ENCODE data around the gene PEAR1.

DNA sequence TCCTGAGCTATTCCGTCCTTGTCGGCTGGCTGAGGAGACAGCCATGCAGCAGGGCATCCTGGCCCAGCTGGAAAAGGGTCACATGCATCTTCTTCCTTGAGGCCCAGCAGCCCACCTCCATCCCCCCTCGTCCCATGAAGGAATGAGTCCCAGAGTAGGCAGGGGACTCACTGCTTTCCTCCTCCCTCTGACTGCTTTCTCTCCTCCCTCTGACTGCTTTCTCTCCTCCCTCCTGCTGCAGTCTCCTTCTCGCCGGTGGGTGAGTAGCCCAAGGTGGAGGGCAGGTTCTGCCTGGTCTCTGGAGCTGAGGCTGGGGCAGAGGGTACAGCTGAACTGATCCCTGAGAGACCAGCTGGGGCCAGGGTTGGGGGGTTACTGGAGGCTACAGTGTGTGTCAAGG, 19.4 kb upstream of the PEAR1 start:
- TF ChIP-seq POLR2A (IDR thresholded peaks at IDR 0.05): no peak
- TF ChIP-seq, protein P1, sequence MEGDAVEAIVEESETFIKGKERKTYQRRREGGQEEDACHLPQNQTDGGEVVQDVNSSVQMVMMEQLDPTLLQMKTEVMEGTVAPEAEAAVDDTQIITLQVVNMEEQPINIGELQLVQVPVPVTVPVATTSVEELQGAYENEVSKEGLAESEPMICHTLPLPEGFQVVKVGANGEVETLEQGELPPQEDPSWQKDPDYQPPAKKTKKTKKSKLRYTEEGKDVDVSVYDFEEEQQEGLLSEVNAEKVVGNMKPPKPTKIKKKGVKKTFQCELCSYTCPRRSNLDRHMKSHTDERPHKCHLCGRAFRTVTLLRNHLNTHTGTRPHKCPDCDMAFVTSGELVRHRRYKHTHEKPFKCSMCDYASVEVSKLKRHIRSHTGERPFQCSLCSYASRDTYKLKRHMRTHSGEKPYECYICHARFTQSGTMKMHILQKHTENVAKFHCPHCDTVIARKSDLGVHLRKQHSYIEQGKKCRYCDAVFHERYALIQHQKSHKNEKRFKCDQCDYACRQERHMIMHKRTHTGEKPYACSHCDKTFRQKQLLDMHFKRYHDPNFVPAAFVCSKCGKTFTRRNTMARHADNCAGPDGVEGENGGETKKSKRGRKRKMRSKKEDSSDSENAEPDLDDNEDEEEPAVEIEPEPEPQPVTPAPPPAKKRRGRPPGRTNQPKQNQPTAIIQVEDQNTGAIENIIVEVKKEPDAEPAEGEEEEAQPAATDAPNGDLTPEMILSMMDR (IDR thresholded peaks at IDR 0.05): no peak
